Measurements from ENCODE around the gene MRPS18A.

- TF ChIP-seq CTCF (IDR thresholded peaks at IDR 0.05; ENCODE audit: low read depth, low read length) (no peak), MAX (IDR thresholded peaks at IDR 0.05; ENCODE audit: low read depth, low read length) (no peak), POLR2A (IDR thresholded peaks at IDR 0.05; ENCODE audit: extremely low read depth, insufficient read length) (no peak), MYC (IDR thresholded peaks at IDR 0.05; ENCODE audit: low read depth, low read length) (no peak)
These were observed 26.2 kb upstream of the MRPS18A start for GRCh38 chr6:43713643-43714310.
